ENCODE results near the gene CCK. TPM values are rescaled to one million over a fixed set of nuclear protein-coding genes. Genes with fewer than 3 reads are reported as not detected.

Gene CCK, protein sequence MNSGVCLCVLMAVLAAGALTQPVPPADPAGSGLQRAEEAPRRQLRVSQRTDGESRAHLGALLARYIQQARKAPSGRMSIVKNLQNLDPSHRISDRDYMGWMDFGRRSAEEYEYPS
- total RNA-seq (ENCODE audit: low replicate concordance): 1.1 and 3.4 TPM in 2 replicates

DNA sequence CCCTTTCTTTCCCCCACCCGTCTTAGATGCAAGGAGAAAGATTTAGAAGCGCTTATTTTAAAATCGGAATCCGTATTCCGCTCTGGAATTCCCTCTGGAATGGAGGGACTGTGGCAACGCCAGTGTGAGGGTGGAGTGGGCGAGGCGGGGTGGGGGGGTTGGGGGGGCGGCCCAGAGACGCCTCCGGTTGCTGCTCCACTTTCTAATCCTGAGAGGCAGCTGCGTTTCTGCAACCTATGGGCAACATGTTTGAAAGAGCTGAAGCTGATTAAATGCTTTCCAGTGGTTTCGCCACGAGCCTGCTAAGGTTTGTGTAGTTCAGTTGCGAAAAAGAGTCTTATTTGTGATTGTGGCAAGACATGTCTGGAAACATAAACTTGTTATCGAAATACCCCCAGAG is at the start of gene CCK:
TSS of gene CCK (minus strand) at position 101 of the 400 bp plus-strand sequence. CDS start 2,555 bp downstream, outside the sequence.
- Histone ChIP-seq H3K27me3 (peaks cover 38% of the 10 kb centered on the region), H3F3A (ENCODE audit: low read depth) (peaks cover 26% of the 10 kb centered on the region), H4K20me1 (ENCODE audit: low read depth) (peaks cover 5% of the 10 kb centered on the region), H3K9me3 (ENCODE audit: low read depth) (no peaks in the 10 kb centered on the region), H3K4me3 (no peak within 1 kb of the TSS), H3K36me3 (no peaks in the 10 kb centered on the region), H3K9ac (no peak within 1 kb of the TSS), H3K4me2 (no peak within 1 kb of the TSS), H2AFZ (replicated peaks) (no peak within 1 kb of the TSS), H3K79me2 (ENCODE audit: low read depth) (no peaks in the 10 kb centered on the region), H3K4me1 (peaks cover 29% of the 10 kb centered on the region), H3K27ac (no peak within 1 kb of the TSS)
- H3K27ac Mint-ChIP-seq: no peak within 1 kb of the TSS
- H3K4me1 Mint-ChIP-seq: peaks cover 24% of the 10 kb centered on the region
- H3K36me3 Mint-ChIP-seq: no peaks in the 10 kb centered on the region
- no peak within 1 kb of the TSS for H3K4me3 Mint-ChIP-seq
- no peak for DNase-seq (ENCODE audit: low spot score)
- H3K9me3 Mint-ChIP-seq: peaks cover 6% of the 10 kb centered on the region
- no peak for TF ChIP-seq EZH2phosphoT487 (IDR thresholded peaks at IDR 0.05)
- TF ChIP-seq, protein P1, sequence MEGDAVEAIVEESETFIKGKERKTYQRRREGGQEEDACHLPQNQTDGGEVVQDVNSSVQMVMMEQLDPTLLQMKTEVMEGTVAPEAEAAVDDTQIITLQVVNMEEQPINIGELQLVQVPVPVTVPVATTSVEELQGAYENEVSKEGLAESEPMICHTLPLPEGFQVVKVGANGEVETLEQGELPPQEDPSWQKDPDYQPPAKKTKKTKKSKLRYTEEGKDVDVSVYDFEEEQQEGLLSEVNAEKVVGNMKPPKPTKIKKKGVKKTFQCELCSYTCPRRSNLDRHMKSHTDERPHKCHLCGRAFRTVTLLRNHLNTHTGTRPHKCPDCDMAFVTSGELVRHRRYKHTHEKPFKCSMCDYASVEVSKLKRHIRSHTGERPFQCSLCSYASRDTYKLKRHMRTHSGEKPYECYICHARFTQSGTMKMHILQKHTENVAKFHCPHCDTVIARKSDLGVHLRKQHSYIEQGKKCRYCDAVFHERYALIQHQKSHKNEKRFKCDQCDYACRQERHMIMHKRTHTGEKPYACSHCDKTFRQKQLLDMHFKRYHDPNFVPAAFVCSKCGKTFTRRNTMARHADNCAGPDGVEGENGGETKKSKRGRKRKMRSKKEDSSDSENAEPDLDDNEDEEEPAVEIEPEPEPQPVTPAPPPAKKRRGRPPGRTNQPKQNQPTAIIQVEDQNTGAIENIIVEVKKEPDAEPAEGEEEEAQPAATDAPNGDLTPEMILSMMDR (IDR thresholded peaks at IDR 0.05): no peak
- TF ChIP-seq EZH2 (IDR thresholded peaks at IDR 0.05): no peak
- peaks cover 46% of the 10 kb centered on the region for H3K27me3 Mint-ChIP-seq (ENCODE audit: insufficient read depth, low read depth)

DNA sequence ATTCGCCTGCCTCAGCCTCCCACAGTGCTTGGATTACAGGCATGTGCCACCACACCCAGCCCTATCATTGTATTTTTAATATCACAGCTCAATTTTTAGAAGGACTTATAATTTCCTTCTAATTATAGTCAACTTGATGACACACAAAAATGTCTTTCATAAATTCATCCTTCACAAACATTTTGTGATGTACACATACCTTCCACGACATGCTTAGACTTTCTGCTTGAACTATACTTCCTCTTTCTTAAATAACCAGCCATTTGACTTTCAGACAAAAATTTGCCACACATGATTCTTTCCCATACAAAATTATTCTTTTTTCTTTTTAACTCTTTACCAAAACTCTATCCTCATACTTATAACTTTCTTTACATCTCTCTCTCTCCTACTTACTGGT is 48.4 kb upstream of the CCK start:
- Histone ChIP-seq H3F3A (ENCODE audit: low read depth) (no peaks in the 10 kb centered on the region), H3K79me2 (ENCODE audit: low read depth) (no peaks in the 10 kb centered on the region), H3K9me3 (ENCODE audit: low read depth) (peaks cover 42% of the 10 kb centered on the region), H3K27me3 (no peaks in the 10 kb centered on the region), H2AFZ (replicated peaks) (no peak overlapping the region), H4K20me1 (ENCODE audit: low read depth) (no peaks in the 10 kb centered on the region), H3K4me2 (no peak overlapping the region), H3K4me3 (no peak overlapping the region), H3K4me1 (no peaks in the 10 kb centered on the region), H3K36me3 (peaks cover 10% of the 10 kb centered on the region), H3K27ac (no peak overlapping the region), H3K9ac (no peak overlapping the region)
- H3K9me3 Mint-ChIP-seq: peaks cover 32% of the 10 kb centered on the region
- H3K4me1 Mint-ChIP-seq: peaks cover 3% of the 10 kb centered on the region
- no peak for TF ChIP-seq EZH2phosphoT487 (IDR thresholded peaks at IDR 0.05)
- TF ChIP-seq, protein P1 (IDR thresholded peaks at IDR 0.05): no peak
- no peak for TF ChIP-seq EZH2 (IDR thresholded peaks at IDR 0.05)
- no peak overlapping the region for H3K4me3 Mint-ChIP-seq
- DNase-seq (ENCODE audit: low spot score): peak; percentile 11
- H3K27me3 Mint-ChIP-seq (ENCODE audit: insufficient read depth, low read depth): no peaks in the 10 kb centered on the region
- H3K36me3 Mint-ChIP-seq: peaks cover 4% of the 10 kb centered on the region
- no peak overlapping the region for H3K27ac Mint-ChIP-seq

- no peak overlapping the region for H3K4me3 Mint-ChIP-seq
- Histone ChIP-seq H4K20me1 (ENCODE audit: low read depth) (no peaks in the 10 kb centered on the region), H3K4me3 (no peak overlapping the region), H3K9me3 (ENCODE audit: low read depth) (peaks cover 7% of the 10 kb centered on the region), H3K79me2 (ENCODE audit: low read depth) (no peaks in the 10 kb centered on the region), H3F3A (ENCODE audit: low read depth) (no peaks in the 10 kb centered on the region), H2AFZ (replicated peaks) (no peak overlapping the region), H3K27ac (no peak overlapping the region), H3K4me1 (no peaks in the 10 kb centered on the region), H3K9ac (no peak overlapping the region), H3K27me3 (no peaks in the 10 kb centered on the region), H3K36me3 (no peaks in the 10 kb centered on the region), H3K4me2 (no peak overlapping the region)
- H3K4me1 Mint-ChIP-seq: peaks cover 3% of the 10 kb centered on the region
- peaks cover 9% of the 10 kb centered on the region for H3K9me3 Mint-ChIP-seq
- H3K27ac Mint-ChIP-seq: no peak overlapping the region
- TF ChIP-seq, protein P1 (IDR thresholded peaks at IDR 0.05): no peak
- TF ChIP-seq EZH2 (IDR thresholded peaks at IDR 0.05): no peak
- no peaks in the 10 kb centered on the region for H3K27me3 Mint-ChIP-seq (ENCODE audit: insufficient read depth, low read depth)
- no peak for DNase-seq (ENCODE audit: low spot score)
- no peaks in the 10 kb centered on the region for H3K36me3 Mint-ChIP-seq
Measured at GRCh38 chr3:42308651-42309050, 42.7 kb upstream of the CCK start.

Measured in neural progenitor cell (in vitro differentiated cells).